H9 (cell line): Measurements from ENCODE around the gene GPR176. TPM values are rescaled to one million over a fixed set of nuclear protein-coding genes. Genes with fewer than 3 reads are reported as not detected.

Experiments used
- DNase-seq: peaks from one replicate; pipeline ENCODE4 v3.0.0-alpha.2; 2017
- H2AFZ ChIP-seq: one replicate; pipeline ENCODE4 v1.6.1; 2013; ENCODE audit warnings: mild to moderate bottlenecking, low read length, control low read depth, moderate library complexity
- H2AK5ac ChIP-seq: 2 replicates; pipeline ENCODE4 v1.6.1; 2013; ENCODE audit warnings: low read length, control low read depth, mixed read lengths; ENCODE audit not compliant: insufficient read length
- H2BK120ac ChIP-seq: one replicate; pipeline ENCODE4 v1.6.1; 2013; ENCODE audit warnings: low read depth, mild to moderate bottlenecking, low read length, control low read depth, inconsistent platforms; ENCODE audit not compliant: poor library complexity, severe bottlenecking
- H2BK12ac ChIP-seq: 2 replicates; pipeline ENCODE4 v1.6.1; 2013; ENCODE audit warnings: low read length, control low read depth, mixed read lengths, low read depth; ENCODE audit not compliant: insufficient read length
- H2BK15ac ChIP-seq: 2 replicates; pipeline ENCODE4 v1.6.1; 2013; ENCODE audit warnings: low read depth, low read length, control low read depth
- H2BK20ac ChIP-seq: one replicate; pipeline ENCODE4 v1.6.1; 2013; ENCODE audit warnings: low read depth, mild to moderate bottlenecking, low read length, control low read depth, inconsistent platforms; ENCODE audit not compliant: poor library complexity, severe bottlenecking
- H2BK5ac ChIP-seq: 2 replicates; pipeline ENCODE4 v1.6.1; 2013; ENCODE audit warnings: low read length, control low read depth, mixed read lengths; ENCODE audit not compliant: insufficient read length
- H3K14ac ChIP-seq: 2 replicates; pipeline ENCODE4 v1.6.1; 2013; ENCODE audit warnings: low read length, control low read depth; ENCODE audit not compliant: insufficient read depth
- H3K18ac ChIP-seq: 2 replicates; pipeline ENCODE4 v1.6.1; 2013; ENCODE audit warnings: low read depth, mild to moderate bottlenecking, mixed read lengths, low read length, control low read depth; ENCODE audit not compliant: insufficient read length
- H3K23ac ChIP-seq: 2 replicates; pipeline ENCODE4 v1.6.1; 2013; ENCODE audit warnings: low read length, control low read depth, mixed read lengths, low read depth; ENCODE audit not compliant: insufficient read length
- H3K23me2 ChIP-seq: 2 replicates; pipeline ENCODE4 v1.6.1; 2013; ENCODE audit warnings: low read depth, mild to moderate bottlenecking, mixed read lengths, low read length, control low read depth; ENCODE audit not compliant: insufficient read length, poor library complexity, severe bottlenecking
- H3K27ac ChIP-seq: 2 replicates; pipeline ENCODE4 v1.5.1; 2013; ENCODE audit warnings: low read length, control low read depth, mixed read lengths, low read depth; ENCODE audit not compliant: insufficient read length
- H3K27me3 ChIP-seq: 2 replicates; pipeline ENCODE4 v1.6.1; 2013; ENCODE audit warnings: low read length, control low read depth, inconsistent platforms; ENCODE audit not compliant: insufficient read depth
- H3K4ac ChIP-seq: 2 replicates; pipeline ENCODE4 v1.6.1; 2013; ENCODE audit warnings: low read depth, mild to moderate bottlenecking, control low read depth, inconsistent platforms, low read length, moderate library complexity
- H3K4me1 ChIP-seq: 2 replicates; pipeline ENCODE4 v1.6.1; 2013; ENCODE audit warnings: low read length, control low read depth, inconsistent platforms; ENCODE audit not compliant: insufficient read depth
- H3K4me2 ChIP-seq: 2 replicates; pipeline ENCODE4 v1.6.1; 2013; ENCODE audit warnings: low read length, control low read depth, mixed read lengths; ENCODE audit not compliant: insufficient read length, insufficient read depth
- H3K56ac ChIP-seq: 2 replicates; pipeline ENCODE4 v1.6.1; 2013; ENCODE audit warnings: low read depth, mild to moderate bottlenecking, mixed read lengths, low read length, control low read depth; ENCODE audit not compliant: insufficient read length
- H3K79me1 ChIP-seq: 2 replicates; pipeline ENCODE4 v1.6.1; 2013; ENCODE audit warnings: low read depth, mild to moderate bottlenecking, moderate library complexity, low read length, control low read depth, inconsistent platforms; ENCODE audit not compliant: insufficient read depth, poor library complexity, severe bottlenecking
- H3K79me2 ChIP-seq: 2 replicates; pipeline ENCODE4 v1.6.1; 2013; ENCODE audit warnings: low read length, control low read depth, inconsistent platforms; ENCODE audit not compliant: insufficient read depth
- H3K9ac ChIP-seq: 2 replicates; pipeline ENCODE4 v1.6.1; 2013; ENCODE audit warnings: low read length, control low read depth, mixed read lengths; ENCODE audit not compliant: insufficient read length; ENCODE audit errors: extremely low read depth
- H3K9me3 ChIP-seq: one replicate; pipeline ENCODE4 v1.6.1; 2013; ENCODE audit warnings: low read depth, low read length, inconsistent platforms; ENCODE audit not compliant: control insufficient read depth
- H3T11ph ChIP-seq: one replicate; pipeline ENCODE4 v1.6.1; 2013; ENCODE audit warnings: mild to moderate bottlenecking, low read length, control low read depth, inconsistent platforms
- H4K20me1 ChIP-seq: one replicate; pipeline ENCODE4 v1.6.1; 2013; ENCODE audit not compliant: control insufficient read depth, insufficient read length, insufficient read depth
- H4K5ac ChIP-seq: 2 replicates; pipeline ENCODE4 v1.6.1; 2013; ENCODE audit warnings: low read depth, mild to moderate bottlenecking, mixed read lengths, low read length, control low read depth; ENCODE audit not compliant: insufficient read length
- H4K8ac ChIP-seq: replicated peaks from 2 replicates; pipeline ENCODE4 v1.6.1; 2013; ENCODE audit warnings: low read length, control low read depth, mixed read lengths, low read depth; ENCODE audit not compliant: insufficient read length
- H4K91ac ChIP-seq: 2 replicates; pipeline ENCODE4 v1.6.1; 2013; ENCODE audit warnings: low read depth, mild to moderate bottlenecking, moderate library complexity, mixed read lengths, low read length, control low read depth; ENCODE audit not compliant: insufficient read length
- H3K27ac Mint-ChIP-seq, 3 experiments: 2 replicates in 2 of 3; 3 replicates in 1 of 3; pipeline ENCODE4 v1.8.0; 2020 to 2021; ENCODE audit warnings: mixed read lengths in 3 of 3, mild to moderate bottlenecking in 1 of 3, moderate library complexity in 1 of 3
- H3K27me3 Mint-ChIP-seq: 2 replicates; pipeline ENCODE4 v1.8.0; 2021; ENCODE audit warnings: low read depth, mild to moderate bottlenecking, moderate library complexity, mixed read lengths
- H3K36me3 Mint-ChIP-seq, 3 experiments: 2 replicates in 2 of 3; 3 replicates in 1 of 3; pipeline ENCODE4 v1.8.0; 2020 to 2021; ENCODE audit warnings: low read depth in 3 of 3, mixed read lengths in 3 of 3; ENCODE audit not compliant: insufficient read depth in 1 of 3
- H3K4me1 Mint-ChIP-seq, 2 experiments: 2 replicates each; pipeline ENCODE4 v1.8.0; 2020; ENCODE audit warnings: mixed read lengths in 2 of 2
- H3K4me3 Mint-ChIP-seq, 2 experiments: 2 replicates in 1 of 2; 3 replicates in 1 of 2; pipeline ENCODE4 v1.8.0; 2020 to 2021; ENCODE audit warnings: mild to moderate bottlenecking in 2 of 2, mixed read lengths in 2 of 2, moderate library complexity in 1 of 2
- H3K9me3 Mint-ChIP-seq, 2 experiments: 2 replicates in 1 of 2; 3 replicates in 1 of 2; pipeline ENCODE4 v1.8.0; 2020; ENCODE audit warnings: mild to moderate bottlenecking in 2 of 2, mixed read lengths in 2 of 2, moderate library complexity in 1 of 2
- CTCF ChIP-seq: fragments of 200-600 bp; sonication (generic); conservative IDR thresholded peaks from 3 replicates; pipeline ENCODE4 v1.8.0; 2021; ENCODE audit warnings: antibody characterized with exemption, mild to moderate bottlenecking
- WGBS: extraction: QIAGEN DNeasy Blood & Tissue Kit; methylation state at CpG from one replicate; pipeline ENCODE4 v1.1.7; 2013; ENCODE audit warnings: missing lambda C conversion rate, low lambda C conversion rate, mixed read lengths; ENCODE audit not compliant: insufficient read length; ENCODE audit errors: extremely low coverage; 5-methylcytosine and 5-hydroxymethylcytosine counted together
- total RNA-seq: library from RNA; stranded (reverse); gene quantifications from 2 replicates; pipeline ENCODE4 v1.2.1, GENCODE V29; 2021

Gene GPR176
- total RNA-seq, 1 experiment from 2014 or later: 132 TPM

GRCh38 chr15:39808909-39809308 lies 111.2 kb downstream of the GPR176 start:
- Histone ChIP-seq H3K4me2 (peak overlapping the region; percentile 31), H3K56ac (no peak overlapping the region), H4K91ac (no peak overlapping the region), H3K18ac (no peak overlapping the region), H3K79me2 (peaks cover 10% of the 10 kb centered on the region; the same call in 1 of the 2 replicates), H4K5ac (no peak overlapping the region), H3K9me3 (no peaks in the 10 kb centered on the region), H3K23ac (no peak overlapping the region), H2BK15ac (no peak overlapping the region), H3K79me1 (peaks cover 3% of the 10 kb centered on the region), H3K4ac (no peak overlapping the region), H4K20me1 (no peaks in the 10 kb centered on the region), H2AFZ (no peak overlapping the region), H2BK5ac (no peak overlapping the region), H3K9ac (no peak overlapping the region), H3K27ac (no peak overlapping the region), H3T11ph (no peak overlapping the region), H3K4me1 (peaks cover 12% of the 10 kb centered on the region), H2BK12ac (no peak overlapping the region), H2BK120ac (no peak overlapping the region), H2BK20ac (no peak overlapping the region), H3K14ac (no peak overlapping the region), H2AK5ac (no peak overlapping the region), H3K23me2 (no peaks in the 10 kb centered on the region), H3K27me3 (no peaks in the 10 kb centered on the region), H4K8ac (no peak overlapping the region)
- no CpG with 5 or more reads among the region's 3 CpGs for WGBS
- Mint-ChIP-seq H3K27ac (peak overlapping the region in 2 of 3 experiments; percentile 54 to 79; a peak in 2 of 7 replicates), H3K27me3 (no peaks in the 10 kb centered on the region), H3K4me1 (peaks cover 49% of the 10 kb centered on the region in 2 experiments), H3K4me3 (peak overlapping the region; percentile 11 to 51; a peak in 3 of 5 replicates), H3K9me3 (no peaks in the 10 kb centered on the region), H3K36me3 (peaks cover 13 to 33% (median 22%) of the 10 kb centered on the region in 3 experiments)
- DNase-seq: no peak
- no peak for TF ChIP-seq CTCF
